ENCODE measurements around the gene GRPEL1.

DNA sequence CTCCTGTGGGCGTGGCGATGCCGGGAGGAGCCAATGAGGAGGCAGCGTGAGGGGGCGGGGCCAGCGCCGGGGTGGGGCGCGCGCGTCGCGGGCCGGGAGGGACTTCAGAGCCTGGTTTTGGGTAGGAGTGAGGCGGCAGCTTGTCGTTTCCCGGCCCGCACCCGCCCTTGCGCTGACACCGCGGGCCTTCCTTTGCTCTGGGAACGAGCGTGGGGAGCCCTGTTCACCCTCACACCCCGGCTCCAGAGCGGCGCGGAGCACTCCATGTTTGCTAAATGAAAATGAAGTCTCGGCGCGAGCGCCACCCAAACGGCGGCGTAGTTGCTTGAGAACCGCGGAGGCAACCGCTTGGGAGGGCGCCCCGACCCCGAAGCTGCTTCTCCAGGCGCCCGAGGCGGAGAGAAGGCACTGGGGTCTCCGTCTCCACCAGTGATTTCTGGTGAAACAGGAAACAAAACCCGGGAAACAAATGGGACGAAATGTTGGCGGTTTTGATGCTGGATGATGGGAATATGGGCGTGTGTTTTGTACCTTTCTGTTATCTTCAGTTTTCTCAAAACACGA, 497 bp upstream of the GRPEL1 start:
- TF ChIP-seq POLR2A (IDR thresholded peaks at IDR 0.05), result no peak
- TF ChIP-seq, protein P1, sequence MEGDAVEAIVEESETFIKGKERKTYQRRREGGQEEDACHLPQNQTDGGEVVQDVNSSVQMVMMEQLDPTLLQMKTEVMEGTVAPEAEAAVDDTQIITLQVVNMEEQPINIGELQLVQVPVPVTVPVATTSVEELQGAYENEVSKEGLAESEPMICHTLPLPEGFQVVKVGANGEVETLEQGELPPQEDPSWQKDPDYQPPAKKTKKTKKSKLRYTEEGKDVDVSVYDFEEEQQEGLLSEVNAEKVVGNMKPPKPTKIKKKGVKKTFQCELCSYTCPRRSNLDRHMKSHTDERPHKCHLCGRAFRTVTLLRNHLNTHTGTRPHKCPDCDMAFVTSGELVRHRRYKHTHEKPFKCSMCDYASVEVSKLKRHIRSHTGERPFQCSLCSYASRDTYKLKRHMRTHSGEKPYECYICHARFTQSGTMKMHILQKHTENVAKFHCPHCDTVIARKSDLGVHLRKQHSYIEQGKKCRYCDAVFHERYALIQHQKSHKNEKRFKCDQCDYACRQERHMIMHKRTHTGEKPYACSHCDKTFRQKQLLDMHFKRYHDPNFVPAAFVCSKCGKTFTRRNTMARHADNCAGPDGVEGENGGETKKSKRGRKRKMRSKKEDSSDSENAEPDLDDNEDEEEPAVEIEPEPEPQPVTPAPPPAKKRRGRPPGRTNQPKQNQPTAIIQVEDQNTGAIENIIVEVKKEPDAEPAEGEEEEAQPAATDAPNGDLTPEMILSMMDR (IDR thresholded peaks at IDR 0.05), result no peak
